HL-60 (cell line): Measurements from ENCODE around the gene NAA25.
A peak's percentile ranks its signal among the peaks of the same experiment; 100 is the strongest.

Experiments used
- DNase-seq, 2 experiments: peaks; one replicate each; pipeline ENCODE4 v3.0.0-alpha.2; 2010 to 2020; ENCODE audit warnings: low read depth in 1 of 2, low spot score in 1 of 2
- H3K27ac ChIP-seq: fragments of 250-450 bp; sonication (Bioruptor Pico); replicated peaks from 2 replicates; pipeline ENCODE4 v1.5.1; 2020; ENCODE audit warnings: mild to moderate bottlenecking, moderate library complexity
- H3K27me3 ChIP-seq: fragments of 250-450 bp; sonication (Bioruptor Pico); 2 replicates; pipeline ENCODE4 v1.5.1; 2021; ENCODE audit warnings: mild to moderate bottlenecking, moderate library complexity; ENCODE audit not compliant: insufficient read depth, poor library complexity, severe bottlenecking
- H3K4me3 ChIP-seq: replicated peaks from 2 replicates; pipeline ENCODE4 v1.5.1; 2011; ENCODE audit warnings: mild to moderate bottlenecking, control low read depth, low read length; ENCODE audit not compliant: insufficient read depth
- GABPA ChIP-seq: IDR thresholded peaks from 2 replicates; pipeline ENCODE4 v1.6.1; 2012; ENCODE audit warnings: low read depth
- POLR2AphosphoS5 ChIP-seq: IDR thresholded peaks from 2 replicates; pipeline ENCODE4 v1.6.1; 2012; ENCODE audit warnings: low read depth
- SPI1 ChIP-seq: IDR thresholded peaks from 2 replicates; pipeline ENCODE4 v1.6.1; 2012; ENCODE audit warnings: low read depth, mild to moderate bottlenecking, borderline replicate concordance
- TF ChIP-seq, protein P1 (sequence below): IDR thresholded peaks from 2 replicates; pipeline ENCODE4 v1.6.1; 2012; ENCODE audit warnings: low read depth; ENCODE audit not compliant: insufficient replicate concordance
- TF ChIP-seq, protein P2 (sequence below): IDR thresholded peaks from one replicate; pipeline ENCODE4 v1.5.1; 2011; ENCODE audit warnings: low read length, control low read depth, inconsistent platforms; ENCODE audit not compliant: insufficient read depth

Gene NAA25

DNA sequence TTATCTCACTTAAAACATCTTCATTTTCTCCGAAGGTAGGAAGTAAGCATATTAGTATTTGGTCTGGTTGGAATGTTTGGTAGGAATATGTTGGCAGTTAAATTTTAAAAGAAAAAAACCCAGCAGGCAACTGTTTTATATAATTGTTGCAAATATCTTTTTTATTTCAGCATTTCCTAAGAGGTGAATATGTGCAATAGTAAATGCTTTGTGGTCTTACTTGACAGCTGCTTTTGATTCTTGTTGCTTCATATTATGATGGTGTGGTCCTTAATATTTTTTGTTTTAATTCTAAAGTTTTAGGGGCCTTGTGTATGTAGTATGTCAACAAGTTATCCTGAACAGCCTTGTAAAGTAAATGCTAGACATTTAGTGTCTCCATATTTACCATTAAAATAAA, 23.1 kb upstream of the NAA25 start:
- H3K4me3 ChIP-seq, result no peak overlapping the region

DNA sequence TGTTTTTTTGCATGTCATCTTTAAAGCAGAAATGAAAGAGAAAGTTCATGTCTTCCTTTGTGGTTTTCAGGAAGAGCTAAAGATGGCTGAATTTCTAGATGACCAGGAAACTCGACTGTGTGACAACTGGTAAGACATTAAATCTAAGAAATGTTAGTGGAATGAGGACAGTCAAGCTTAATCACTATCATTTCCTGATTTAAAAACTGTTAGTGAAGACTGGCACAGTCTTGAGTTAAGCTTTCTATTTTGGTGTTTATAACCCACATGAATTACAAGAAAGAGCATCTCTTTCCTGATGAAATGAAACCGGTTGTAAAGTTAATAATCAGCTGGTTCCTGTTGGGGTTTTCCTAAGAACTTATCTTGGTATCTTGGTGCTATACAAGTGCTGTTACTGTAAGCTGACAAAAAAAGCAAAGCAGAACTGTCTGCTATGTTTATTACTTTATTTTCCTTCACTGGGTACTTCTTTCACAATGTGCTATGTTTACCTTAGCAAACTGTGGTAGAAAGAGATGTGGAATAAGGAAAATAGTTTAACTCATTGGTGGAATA, 21.9 kb upstream of the NAA25 start:
- peak overlapping the region; percentile 30 for H3K27ac ChIP-seq
- TF ChIP-seq, protein P1, sequence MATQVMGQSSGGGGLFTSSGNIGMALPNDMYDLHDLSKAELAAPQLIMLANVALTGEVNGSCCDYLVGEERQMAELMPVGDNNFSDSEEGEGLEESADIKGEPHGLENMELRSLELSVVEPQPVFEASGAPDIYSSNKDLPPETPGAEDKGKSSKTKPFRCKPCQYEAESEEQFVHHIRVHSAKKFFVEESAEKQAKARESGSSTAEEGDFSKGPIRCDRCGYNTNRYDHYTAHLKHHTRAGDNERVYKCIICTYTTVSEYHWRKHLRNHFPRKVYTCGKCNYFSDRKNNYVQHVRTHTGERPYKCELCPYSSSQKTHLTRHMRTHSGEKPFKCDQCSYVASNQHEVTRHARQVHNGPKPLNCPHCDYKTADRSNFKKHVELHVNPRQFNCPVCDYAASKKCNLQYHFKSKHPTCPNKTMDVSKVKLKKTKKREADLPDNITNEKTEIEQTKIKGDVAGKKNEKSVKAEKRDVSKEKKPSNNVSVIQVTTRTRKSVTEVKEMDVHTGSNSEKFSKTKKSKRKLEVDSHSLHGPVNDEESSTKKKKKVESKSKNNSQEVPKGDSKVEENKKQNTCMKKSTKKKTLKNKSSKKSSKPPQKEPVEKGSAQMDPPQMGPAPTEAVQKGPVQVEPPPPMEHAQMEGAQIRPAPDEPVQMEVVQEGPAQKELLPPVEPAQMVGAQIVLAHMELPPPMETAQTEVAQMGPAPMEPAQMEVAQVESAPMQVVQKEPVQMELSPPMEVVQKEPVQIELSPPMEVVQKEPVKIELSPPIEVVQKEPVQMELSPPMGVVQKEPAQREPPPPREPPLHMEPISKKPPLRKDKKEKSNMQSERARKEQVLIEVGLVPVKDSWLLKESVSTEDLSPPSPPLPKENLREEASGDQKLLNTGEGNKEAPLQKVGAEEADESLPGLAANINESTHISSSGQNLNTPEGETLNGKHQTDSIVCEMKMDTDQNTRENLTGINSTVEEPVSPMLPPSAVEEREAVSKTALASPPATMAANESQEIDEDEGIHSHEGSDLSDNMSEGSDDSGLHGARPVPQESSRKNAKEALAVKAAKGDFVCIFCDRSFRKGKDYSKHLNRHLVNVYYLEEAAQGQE, result no peak
- TF ChIP-seq GABPA (no peak), SPI1 (no peak), POLR2AphosphoS5 (no peak)
- TF ChIP-seq, protein P2, sequence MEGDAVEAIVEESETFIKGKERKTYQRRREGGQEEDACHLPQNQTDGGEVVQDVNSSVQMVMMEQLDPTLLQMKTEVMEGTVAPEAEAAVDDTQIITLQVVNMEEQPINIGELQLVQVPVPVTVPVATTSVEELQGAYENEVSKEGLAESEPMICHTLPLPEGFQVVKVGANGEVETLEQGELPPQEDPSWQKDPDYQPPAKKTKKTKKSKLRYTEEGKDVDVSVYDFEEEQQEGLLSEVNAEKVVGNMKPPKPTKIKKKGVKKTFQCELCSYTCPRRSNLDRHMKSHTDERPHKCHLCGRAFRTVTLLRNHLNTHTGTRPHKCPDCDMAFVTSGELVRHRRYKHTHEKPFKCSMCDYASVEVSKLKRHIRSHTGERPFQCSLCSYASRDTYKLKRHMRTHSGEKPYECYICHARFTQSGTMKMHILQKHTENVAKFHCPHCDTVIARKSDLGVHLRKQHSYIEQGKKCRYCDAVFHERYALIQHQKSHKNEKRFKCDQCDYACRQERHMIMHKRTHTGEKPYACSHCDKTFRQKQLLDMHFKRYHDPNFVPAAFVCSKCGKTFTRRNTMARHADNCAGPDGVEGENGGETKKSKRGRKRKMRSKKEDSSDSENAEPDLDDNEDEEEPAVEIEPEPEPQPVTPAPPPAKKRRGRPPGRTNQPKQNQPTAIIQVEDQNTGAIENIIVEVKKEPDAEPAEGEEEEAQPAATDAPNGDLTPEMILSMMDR, result no peak
- H3K27me3 ChIP-seq, result no peaks in the 10 kb centered on the region
- H3K4me3 ChIP-seq, result peak overlapping the region; percentile 8; the same call in 1 of the 2 replicates
- no peak for DNase-seq

More for the DNA sequence above, 23.1 kb upstream of the NAA25 start:
- TF ChIP-seq, protein P2, result no peak
- TF ChIP-seq, protein P1, result no peak
- no peak for TF ChIP-seq GABPA
- no peak for TF ChIP-seq POLR2AphosphoS5
- no peak for TF ChIP-seq SPI1
- H3K27me3 ChIP-seq, result no peaks in the 10 kb centered on the region
- no peak overlapping the region for H3K27ac ChIP-seq
- no peak for DNase-seq

- H3K4me3 ChIP-seq, result no peak overlapping the region
- H3K27ac ChIP-seq, result no peak overlapping the region
These were observed 18.3 kb upstream of the NAA25 start for GRCh38 chr12:112126911-112127310.

More at GRCh38 chr12:112126911-112127310, 18.3 kb upstream of the NAA25 start:
- no peaks in the 10 kb centered on the region for H3K27me3 ChIP-seq
- TF ChIP-seq, protein P2, result no peak
- TF ChIP-seq SPI1 (no peak), GABPA (no peak), POLR2AphosphoS5 (no peak)
- TF ChIP-seq, protein P1, result no peak
- no peak for DNase-seq
